Measurements from ENCODE around the gene BBX.

BBX gene

GRCh38 chr3:107522510-107523288 lies at the start of gene BBX:
BBX (plus strand) TSS chr3:107522962; CDS start chr3:107710461, 187,499 bp downstream.
- DNase-seq = peak; percentile 85 to 91

DNA sequence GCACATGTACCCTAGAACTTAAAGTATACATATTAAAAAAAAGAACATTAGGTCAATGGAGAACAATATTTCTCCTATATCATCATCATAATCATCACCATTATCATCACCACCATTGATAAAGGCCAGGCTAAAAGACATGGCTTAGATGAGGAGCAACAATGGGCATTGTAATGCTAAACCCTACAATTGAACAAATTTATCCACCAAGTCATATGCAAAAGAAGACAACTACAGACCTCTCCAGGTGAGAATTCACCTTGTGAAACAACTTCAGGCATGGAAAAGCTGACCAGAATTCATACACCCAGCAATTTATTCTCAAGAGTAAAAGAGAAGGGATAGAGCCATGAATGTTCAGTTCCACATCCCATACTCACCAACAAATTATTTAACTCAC lies 46.3 kb upstream of the BBX start:
- DNase-seq = no peak

DNA sequence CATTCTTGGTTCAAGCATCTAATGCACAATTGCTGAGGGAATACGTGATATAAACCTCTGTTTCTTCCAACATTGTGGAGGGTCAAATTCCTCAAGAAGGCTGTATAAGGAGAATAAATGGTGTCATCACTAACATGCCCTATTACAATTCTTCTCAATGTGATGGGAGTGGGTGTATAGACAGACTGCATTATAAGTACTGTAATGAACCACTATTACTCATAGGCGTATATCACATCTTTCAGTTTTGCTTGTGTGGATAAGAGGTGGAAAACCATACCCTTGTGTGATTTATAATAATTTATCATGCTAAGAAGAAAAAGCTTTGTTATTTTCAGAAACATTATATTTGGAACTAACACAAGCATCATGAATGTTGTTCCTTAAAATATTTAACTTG lies 35.3 kb upstream of the BBX start:
- DNase-seq = no peak

GRCh38 chr3:107488942-107489341 lies 33.8 kb upstream of the BBX start:
- DNase-seq = no peak

GRCh38 chr3:107493134-107493533 lies 29.6 kb upstream of the BBX start:
- no peak for DNase-seq

GRCh38 chr3:107496855-107497254 lies 25.9 kb upstream of the BBX start:
- DNase-seq = no peak

GRCh38 chr3:107498646-107499045 lies 24.1 kb upstream of the BBX start:
- DNase-seq = no peak

DNA sequence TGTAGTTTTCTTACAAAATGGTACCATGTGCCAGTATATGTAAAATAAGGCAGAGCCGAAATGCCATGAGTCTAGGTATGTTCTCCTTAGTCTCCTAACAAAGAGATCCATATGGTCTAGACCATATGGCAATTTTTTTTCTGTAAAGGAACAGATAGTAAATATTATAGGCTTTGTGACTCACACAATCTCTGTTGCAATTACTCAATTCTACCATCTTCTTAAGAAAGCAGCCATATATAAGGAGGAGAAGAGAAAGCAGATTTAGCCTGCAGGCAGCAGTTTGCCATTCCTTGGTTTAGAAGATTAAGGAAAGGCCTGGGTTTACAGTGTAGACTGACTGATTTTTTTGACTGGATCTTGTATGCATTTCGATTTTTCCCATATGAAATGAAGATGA lies 16.3 kb upstream of the BBX start:
- DNase-seq = no peak

- DNase-seq = no peak
Measured at GRCh38 chr3:107508331-107508730, 14.4 kb upstream of the BBX start.

GRCh38 chr3:107512108-107512507 lies 10.7 kb upstream of the BBX start:
- no peak for DNase-seq

GRCh38 chr3:107514453-107514852 lies 8.3 kb upstream of the BBX start:
- DNase-seq = no peak

- no peak for DNase-seq
Measured at GRCh38 chr3:107516475-107516874, 6.3 kb upstream of the BBX start.

GRCh38 chr3:107520535-107520934 lies 2.2 kb upstream of the BBX start:
- DNase-seq = no peak

DNA sequence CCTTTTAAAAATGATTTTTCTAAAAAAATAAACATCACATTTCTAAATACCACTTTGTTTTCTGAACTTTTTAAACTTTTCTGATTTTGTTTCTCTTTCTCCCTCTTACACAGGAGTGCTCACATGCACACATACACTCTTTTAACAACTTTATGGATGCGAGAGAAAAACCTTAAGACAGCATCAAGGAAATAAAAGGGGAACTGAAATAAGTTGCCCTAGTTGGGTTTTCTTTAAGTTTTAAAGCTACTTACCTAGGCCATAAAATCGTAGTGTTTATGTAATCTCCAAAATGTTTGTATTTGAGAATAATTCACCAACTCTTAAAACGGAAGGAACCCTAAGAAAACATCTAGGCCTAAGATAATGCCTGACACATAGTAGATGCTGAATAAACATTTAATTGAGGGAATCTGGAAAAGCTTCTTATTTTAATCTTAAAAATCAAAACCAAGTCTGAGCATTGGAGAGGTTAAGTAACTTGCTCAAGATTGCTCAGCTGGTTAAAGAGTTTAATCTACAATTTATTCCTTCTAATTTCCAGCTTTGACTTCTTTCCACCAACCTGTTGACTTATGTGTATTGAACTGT lies 1.2 kb upstream of the BBX start:
- no peak for DNase-seq

DNA sequence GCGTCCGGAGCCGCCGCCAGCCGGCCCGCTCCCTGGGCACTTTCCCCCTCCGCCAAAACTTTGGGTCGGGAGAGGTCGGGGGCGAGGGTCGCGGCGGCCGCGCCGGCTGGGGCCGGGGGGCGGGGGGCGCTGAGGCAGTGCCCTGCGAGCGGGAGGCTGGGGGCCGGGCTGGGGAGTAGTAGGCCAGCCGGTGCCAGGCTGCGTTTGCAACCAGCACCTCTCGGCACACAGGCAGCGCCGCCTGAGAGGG lies 452 bp downstream of the BBX start:
- DNase-seq = no peak

DNA sequence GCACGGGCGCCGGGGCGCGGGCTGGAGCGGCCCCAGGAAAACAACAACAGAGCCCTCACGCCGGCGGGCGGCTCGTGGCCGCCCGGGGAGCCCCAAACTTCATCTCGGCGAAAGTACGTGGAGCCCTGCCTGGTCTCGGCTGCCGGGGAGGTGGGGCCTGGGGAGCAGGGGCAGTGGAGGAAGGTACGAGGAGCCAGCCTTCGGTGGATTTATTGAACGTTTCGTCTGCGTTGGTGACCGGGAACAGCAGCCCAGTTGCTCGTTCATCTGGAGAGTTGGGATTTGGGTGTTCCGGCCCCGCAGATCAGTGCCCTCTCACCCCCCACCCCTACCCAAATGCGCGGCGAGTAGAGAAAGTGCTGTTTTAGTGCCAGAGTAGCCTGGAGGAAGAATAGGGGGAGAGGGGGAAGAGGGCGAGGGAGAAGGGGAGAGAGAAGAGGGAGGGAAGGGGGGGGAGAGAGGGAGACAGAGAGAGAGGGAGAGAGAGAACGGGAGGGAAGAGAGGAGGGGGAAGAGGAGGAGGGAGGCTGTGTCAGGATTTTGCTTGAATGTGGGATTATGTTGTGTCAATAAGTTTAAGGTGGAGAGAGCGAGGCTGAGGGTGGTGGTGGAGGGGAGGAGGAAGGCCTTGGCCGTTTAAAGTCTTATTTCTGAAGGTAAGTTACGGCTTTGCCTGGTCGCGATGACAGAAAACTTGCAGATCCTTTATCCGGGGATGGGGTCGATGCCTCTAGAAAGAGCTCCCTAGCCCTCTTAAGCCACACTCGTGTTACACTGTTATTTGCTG lies 970 bp downstream of the BBX start:
- DNase-seq = peak; percentile 35 to 56

DNA sequence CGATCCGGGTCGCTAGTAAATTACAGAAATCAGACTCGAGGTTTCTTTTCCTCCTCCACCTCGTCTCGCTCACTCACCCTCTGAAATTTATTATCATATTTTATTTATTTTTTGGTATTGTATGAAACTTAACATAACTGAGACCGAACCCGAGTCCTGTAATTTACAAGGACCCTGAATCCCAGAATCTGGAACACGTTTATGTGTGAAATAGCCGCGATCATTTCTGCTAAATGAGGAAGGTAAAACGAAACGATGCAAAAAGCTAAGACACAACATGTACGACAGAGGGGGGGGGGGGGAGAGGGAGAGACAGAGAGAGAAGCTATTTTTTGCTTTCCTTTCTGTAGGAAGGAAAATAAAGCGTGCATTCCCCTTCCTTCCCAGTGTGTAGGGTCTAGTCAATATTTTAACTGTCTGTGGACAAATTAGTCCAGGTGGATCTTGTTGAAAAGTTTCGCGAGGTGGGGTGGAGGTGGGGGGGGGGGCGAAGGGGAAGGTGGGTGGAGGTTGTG lies 1.6 kb downstream of the BBX start:
- peak; percentile 11 to 20 for DNase-seq

GRCh38 chr3:107524841-107525643 lies 2.3 kb downstream of the BBX start:
- DNase-seq = peak; percentile 47 to 48

- peak; percentile 3 to 11 for DNase-seq
Measured at GRCh38 chr3:107525644-107526305, 3.0 kb downstream of the BBX start.

GRCh38 chr3:107531917-107532469 lies 9.2 kb downstream of the BBX start:
- no peak for DNase-seq

GRCh38 chr3:107540857-107541256 lies 18.1 kb downstream of the BBX start:
- no peak for DNase-seq

GRCh38 chr3:107542665-107543064 lies 19.9 kb downstream of the BBX start:
- no peak for DNase-seq
